ENCODE data around the gene KRT7. TPM values are rescaled to one million over a fixed set of nuclear protein-coding genes. Genes with fewer than 3 reads are reported as not detected.

The KRT7 gene
- total RNA-seq, 2 experiments from 2014 or later: 3.4 to 3.9 TPM

- Mint-ChIP-seq H3K36me3 (ENCODE audit: low read depth) (no peaks in the 10 kb centered on the region), H3K4me3 (peak overlapping the region; percentile 50), H3K4me1 (peaks cover 25% of the 10 kb centered on the region), H3K9me3 (ENCODE audit: low read depth) (no peaks in the 10 kb centered on the region), H3K27me3 (peaks cover 14% of the 10 kb centered on the region), H3K27ac (peak overlapping the region; percentile 78)
- intact Hi-C loops (cut with DNase I, micrococcal nuclease): loop anchor here in 1 of 2 experiments (1.0 kb wide), 1 partner anchor 22 kb away; no protein-coding TSS in a partner anchor
- ChIA-PET POLR2A (no interaction called here), CTCF (interaction anchor here (0.8 to 2.9 kb wide), 5 partner anchors 23 to 736 kb away, joined by 3 to 16 read pairs (median 4); no protein-coding TSS in a partner anchor)
- ATAC-seq (no peak), DNase-seq (no peak)
Measured at GRCh38 chr12:52244615-52244994, 11.6 kb downstream of the KRT7 start.

GRCh38 chr12:52245259-52245961, 12.4 kb downstream of the KRT7 start:
- ATAC-seq (no peak), DNase-seq (no peak)
- Mint-ChIP-seq H3K4me3 (no peak overlapping the region), H3K4me1 (peaks cover 30% of the 10 kb centered on the region), H3K36me3 (ENCODE audit: low read depth) (no peaks in the 10 kb centered on the region), H3K27ac (peak overlapping the region; percentile 32), H3K9me3 (ENCODE audit: low read depth) (no peaks in the 10 kb centered on the region), H3K27me3 (peaks cover 19% of the 10 kb centered on the region)
- intact Hi-C loops (cut with DNase I, micrococcal nuclease): no loop called here
- ChIA-PET POLR2A (no interaction called here), CTCF (interaction anchor here (0.5 to 2.9 kb wide), 4 partner anchors 19 to 1488 kb away, joined by 3 to 16 read pairs (median 4); no protein-coding TSS in a partner anchor)

- Mint-ChIP-seq H3K4me3 (no peak overlapping the region), H3K27me3 (peaks cover 22% of the 10 kb centered on the region), H3K36me3 (ENCODE audit: low read depth) (no peaks in the 10 kb centered on the region), H3K27ac (peak overlapping the region; percentile 53), H3K9me3 (ENCODE audit: low read depth) (no peaks in the 10 kb centered on the region), H3K4me1 (peaks cover 30% of the 10 kb centered on the region)
- intact Hi-C loops (cut with DNase I, micrococcal nuclease): no loop called here
- DNase-seq: no peak
- ChIA-PET CTCF (interaction anchor here (0.5 to 2.9 kb wide), 3 partner anchors 18 to 1488 kb away, joined by 3 to 16 read pairs (median 3); no protein-coding TSS in a partner anchor), POLR2A (no interaction called here)
- ATAC-seq: no peak
Measured at GRCh38 chr12:52245962-52246569, 13.0 kb downstream of the KRT7 start.

GRCh38 chr12:52246720-52247621, 13.9 kb downstream of the KRT7 start:
- Mint-ChIP-seq H3K9me3 (ENCODE audit: low read depth) (no peaks in the 10 kb centered on the region), H3K27me3 (peaks cover 25% of the 10 kb centered on the region), H3K4me3 (no peak overlapping the region), H3K36me3 (ENCODE audit: low read depth) (no peaks in the 10 kb centered on the region), H3K27ac (peak overlapping the region; percentile 53), H3K4me1 (peaks cover 32% of the 10 kb centered on the region)
- CTCF ChIA-PET: no interaction called here
- POLR2A ChIA-PET: interaction anchor here (0.5 kb wide), 1 partner anchor 1481 kb away, joined by 7 read pairs; no protein-coding TSS in a partner anchor
- DNase-seq (no peak), ATAC-seq (no peak)
- intact Hi-C loops (cut with DNase I, micrococcal nuclease): no loop called here

GRCh38 chr12:52247622-52248540, 14.8 kb downstream of the KRT7 start:
- H3K27ac Mint-ChIP-seq: no peak overlapping the region
- CTCF ChIA-PET: no interaction called here
- no peak overlapping the region for H3K4me3 Mint-ChIP-seq

GRCh38 chr12:52248541-52249461, 15.8 kb downstream of the KRT7 start:
- POLR2A ChIA-PET: no interaction called here
- DNase-seq: no peak
- H3K27ac Mint-ChIP-seq: no peak overlapping the region
- intact Hi-C loops (cut with DNase I, micrococcal nuclease): no loop called here
- H3K9me3 Mint-ChIP-seq (ENCODE audit: low read depth): no peaks in the 10 kb centered on the region
- peaks cover 25% of the 10 kb centered on the region for H3K4me1 Mint-ChIP-seq
- H3K27me3 Mint-ChIP-seq: peaks cover 27% of the 10 kb centered on the region
- H3K36me3 Mint-ChIP-seq (ENCODE audit: low read depth): no peaks in the 10 kb centered on the region
- CTCF ChIA-PET: no interaction called here
- no peak for ATAC-seq
- H3K4me3 Mint-ChIP-seq: no peak overlapping the region

More at GRCh38 chr12:52247622-52248540, 14.8 kb downstream of the KRT7 start:
- DNase-seq: no peak
- no peaks in the 10 kb centered on the region for H3K36me3 Mint-ChIP-seq (ENCODE audit: low read depth)
- H3K4me1 Mint-ChIP-seq: peaks cover 32% of the 10 kb centered on the region
- peaks cover 25% of the 10 kb centered on the region for H3K27me3 Mint-ChIP-seq
- intact Hi-C loops (cut with DNase I, micrococcal nuclease): no loop called here
- no peaks in the 10 kb centered on the region for H3K9me3 Mint-ChIP-seq (ENCODE audit: low read depth)
- ATAC-seq: no peak
- POLR2A ChIA-PET: interaction anchor here (0.5 kb wide), 1 partner anchor 1482 kb away, joined by 7 read pairs; no protein-coding TSS in a partner anchor

- H3K27ac Mint-ChIP-seq: no peak overlapping the region
- ChIA-PET CTCF (no interaction called here), POLR2A (no interaction called here)
- ATAC-seq: no peak
- intact Hi-C loops (cut with DNase I, micrococcal nuclease): no loop called here
- H3K9me3 Mint-ChIP-seq (ENCODE audit: low read depth): no peaks in the 10 kb centered on the region
- H3K36me3 Mint-ChIP-seq (ENCODE audit: low read depth): no peaks in the 10 kb centered on the region
- no peak overlapping the region for H3K4me3 Mint-ChIP-seq
- no peak for DNase-seq
- peaks cover 18% of the 10 kb centered on the region for H3K4me1 Mint-ChIP-seq
- H3K27me3 Mint-ChIP-seq: peaks cover 28% of the 10 kb centered on the region
Measured at GRCh38 chr12:52249511-52250047, 16.5 kb downstream of the KRT7 start.

GRCh38 chr12:52250048-52250990, 17.3 kb downstream of the KRT7 start:
- Mint-ChIP-seq H3K36me3 (ENCODE audit: low read depth) (no peaks in the 10 kb centered on the region), H3K4me3 (no peak overlapping the region), H3K4me1 (peaks cover 17% of the 10 kb centered on the region), H3K9me3 (ENCODE audit: low read depth) (no peaks in the 10 kb centered on the region), H3K27me3 (peaks cover 34% of the 10 kb centered on the region), H3K27ac (no peak overlapping the region)
- intact Hi-C loops (cut with DNase I, micrococcal nuclease): no loop called here
- CTCF ChIA-PET: interaction anchor here (0.6 to 0.8 kb wide), 4 partner anchors 22 to 864 kb away, joined by 3 to 4 read pairs (median 3); partner anchors contain the start of gene SOAT2
- ATAC-seq (no peak), DNase-seq (no peak)
- POLR2A ChIA-PET: no interaction called here

- Mint-ChIP-seq H3K27me3 (peaks cover 42% of the 10 kb centered on the region), H3K36me3 (ENCODE audit: low read depth) (no peaks in the 10 kb centered on the region), H3K27ac (no peak overlapping the region), H3K9me3 (ENCODE audit: low read depth) (no peaks in the 10 kb centered on the region), H3K4me3 (no peak overlapping the region), H3K4me1 (peaks cover 12% of the 10 kb centered on the region)
- intact Hi-C loops (cut with DNase I, micrococcal nuclease): no loop called here
- POLR2A ChIA-PET: no interaction called here
- CTCF ChIA-PET: interaction anchor here (0.6 to 1.1 kb wide), 5 partner anchors 28 to 914 kb away, joined by 3 to 4 read pairs (median 3); no protein-coding TSS in a partner anchor
- DNase-seq (peak; percentile 28), ATAC-seq (peak; percentile 80)
Measured at GRCh38 chr12:52251367-52252051, 18.5 kb downstream of the KRT7 start.
